Measurements from ENCODE around the gene NTSR1.

The NTSR1 gene

DNA sequence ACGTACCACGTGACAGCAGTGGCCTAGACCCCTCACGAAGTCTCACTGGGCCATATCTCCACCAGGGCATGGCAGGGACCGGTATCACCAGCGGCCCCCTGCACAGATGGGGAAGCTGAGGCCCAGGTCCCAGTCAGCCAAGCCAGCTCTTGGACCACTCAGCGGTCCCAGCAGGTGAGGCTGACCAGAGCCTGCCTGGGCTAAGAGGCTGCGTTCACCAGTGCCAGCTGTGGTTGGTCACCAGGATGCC is 85.0 kb downstream of the NTSR1 start:
- DNase-seq: no peak

DNA sequence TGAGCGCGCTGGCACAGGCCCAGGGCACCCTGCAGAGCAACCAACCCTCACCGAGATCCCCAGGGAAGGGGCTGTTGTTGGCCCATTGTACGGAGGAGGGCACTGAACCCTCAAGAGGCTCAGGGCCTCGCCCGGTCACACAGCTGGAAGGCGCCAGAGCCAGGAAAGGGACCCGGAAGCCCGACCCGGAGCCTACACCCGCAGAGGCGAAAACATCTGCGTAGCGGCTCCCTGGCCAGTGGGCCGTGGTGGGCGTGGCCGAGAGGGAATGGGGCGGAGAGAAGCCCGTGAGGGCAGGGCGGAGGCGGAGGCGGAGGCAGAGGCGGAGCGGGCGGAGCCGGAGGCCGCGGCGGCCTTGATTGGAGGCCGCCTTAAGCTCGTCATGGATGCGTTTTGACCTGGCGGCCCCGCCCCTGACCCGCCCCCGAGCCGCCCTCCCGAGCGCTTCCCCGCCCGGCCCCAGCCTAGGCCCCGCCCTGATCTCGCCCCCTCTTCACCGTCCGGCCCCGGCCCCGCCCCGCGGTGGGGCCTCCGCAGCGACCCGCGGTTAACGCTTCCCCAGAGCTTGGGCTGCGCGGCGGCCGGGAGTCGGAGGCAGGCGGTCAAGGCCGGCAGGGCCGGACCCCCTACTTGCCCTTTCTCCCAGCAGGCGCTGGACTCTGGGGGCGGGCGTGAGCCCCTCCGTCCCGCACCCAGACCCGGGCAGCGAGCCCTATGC is 85.5 kb downstream of the NTSR1 start:
- peak; percentile 98 for DNase-seq

DNA sequence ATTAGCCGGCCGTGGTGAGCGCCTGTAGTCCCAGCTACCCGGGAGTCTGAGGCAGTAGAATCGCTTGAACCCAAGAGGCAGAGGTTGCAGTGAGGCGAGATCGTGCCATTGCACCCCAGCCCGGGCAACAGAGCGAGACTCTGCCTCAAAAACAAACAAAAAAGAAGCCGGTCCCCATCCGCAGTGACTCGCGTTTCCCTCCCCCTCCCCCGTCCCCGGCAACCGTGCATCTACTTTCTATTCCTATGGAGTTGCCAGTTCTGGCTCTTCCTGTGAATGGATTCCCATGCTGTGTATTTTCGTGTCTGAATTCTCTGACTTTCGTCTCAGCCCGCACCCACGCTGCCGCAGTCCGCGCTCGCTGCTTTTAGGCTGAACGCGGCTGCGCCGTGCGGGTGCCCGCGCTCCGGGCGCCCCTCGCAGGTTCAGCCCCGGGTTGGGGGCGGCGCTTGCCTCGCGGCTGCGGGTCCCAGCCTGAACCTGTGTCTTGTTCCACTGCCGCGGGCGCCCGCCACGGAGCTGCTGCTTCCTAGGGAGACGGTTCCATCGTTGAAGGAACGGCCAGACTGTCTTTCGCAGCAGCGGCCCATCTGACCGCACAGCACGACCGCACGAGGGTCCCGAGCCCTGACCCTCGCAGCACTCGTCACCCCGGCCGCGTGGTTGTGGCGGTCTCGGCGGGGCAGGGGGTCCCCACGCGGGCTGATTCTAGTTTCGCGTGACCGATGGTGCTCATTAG is 86.6 kb downstream of the NTSR1 start:
- peak; percentile 80 for DNase-seq

DNA sequence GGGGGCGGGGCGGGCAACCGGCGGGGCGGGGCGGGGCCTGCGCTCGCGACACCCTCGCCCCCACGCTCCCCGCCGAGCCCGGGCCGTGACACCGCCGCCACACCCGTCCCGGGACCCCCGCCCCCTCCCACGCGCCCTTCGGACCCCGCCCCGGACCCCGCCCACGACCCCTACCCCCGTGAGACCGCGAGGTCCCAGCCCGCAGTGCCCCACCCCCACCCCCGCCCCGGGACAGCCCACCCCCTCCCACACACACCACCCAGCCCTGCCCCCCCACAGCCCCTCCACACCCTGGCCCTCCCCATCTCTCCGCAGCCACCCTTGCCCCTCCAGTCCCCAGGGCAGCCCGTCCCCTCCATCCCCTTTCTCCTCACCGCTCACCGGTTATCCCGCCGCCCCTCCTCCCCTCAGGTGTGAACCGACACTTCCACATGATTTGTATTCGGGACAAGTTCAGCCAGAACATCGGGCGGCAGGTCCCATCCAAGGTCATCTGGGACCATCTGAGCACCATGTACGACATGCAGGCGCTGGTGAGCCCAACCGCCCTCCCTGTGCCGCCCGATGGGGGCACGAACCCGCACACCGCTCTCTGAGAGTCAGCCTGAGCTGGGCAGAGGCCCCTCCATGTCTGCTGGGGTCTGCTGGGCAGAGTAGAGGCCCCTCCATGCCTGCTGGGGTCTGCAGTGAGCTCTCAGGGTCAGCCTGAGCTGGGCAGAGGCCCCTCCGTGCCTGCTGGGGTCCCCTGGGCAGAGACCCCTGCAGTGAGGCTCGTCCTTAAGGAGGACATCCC is 88.3 kb downstream of the NTSR1 start:
- DNase-seq: no peak

DNA sequence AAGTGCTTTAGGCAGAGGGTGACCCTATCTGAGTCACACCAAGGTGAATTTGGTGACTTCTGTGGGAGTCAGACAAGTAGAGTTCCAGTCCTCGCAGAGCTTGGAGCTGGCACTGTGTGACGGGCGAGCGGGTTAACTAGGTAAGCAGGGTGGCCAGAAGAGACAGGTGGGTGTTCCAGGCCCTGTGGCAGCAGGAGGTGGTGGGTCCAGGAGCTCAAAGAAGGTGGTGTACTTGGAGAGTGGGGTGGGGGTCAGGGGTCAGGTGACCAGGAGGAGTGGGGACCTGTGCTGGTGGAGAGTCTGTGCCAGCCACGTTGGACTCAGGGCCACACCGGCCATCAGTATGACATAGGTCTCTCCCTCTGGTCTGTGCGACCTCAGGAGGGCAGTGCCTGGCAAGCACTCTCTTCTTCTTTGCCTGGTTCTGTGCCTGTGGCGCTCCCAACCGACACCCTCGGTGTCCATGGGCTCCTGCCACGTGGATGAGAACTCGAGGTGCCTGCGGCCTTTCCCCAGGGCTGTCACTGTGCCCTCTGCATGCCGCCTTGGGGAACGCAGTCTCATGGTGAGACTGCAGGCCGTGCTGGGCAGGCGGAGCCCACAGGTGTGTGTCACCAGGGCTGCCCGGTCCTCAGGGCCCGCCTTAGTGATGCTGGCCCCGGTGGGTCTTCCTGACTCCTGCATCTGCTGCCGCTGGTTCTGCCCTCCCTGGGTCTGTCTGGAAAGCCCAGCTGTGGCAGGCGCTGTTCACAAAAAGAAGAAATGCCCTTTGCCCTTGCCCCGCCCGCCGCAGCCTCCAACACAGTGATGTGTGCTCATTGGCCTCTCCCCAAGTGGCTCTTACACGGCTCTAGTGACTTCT is 89.3 kb downstream of the NTSR1 start:
- no peak for DNase-seq

DNA sequence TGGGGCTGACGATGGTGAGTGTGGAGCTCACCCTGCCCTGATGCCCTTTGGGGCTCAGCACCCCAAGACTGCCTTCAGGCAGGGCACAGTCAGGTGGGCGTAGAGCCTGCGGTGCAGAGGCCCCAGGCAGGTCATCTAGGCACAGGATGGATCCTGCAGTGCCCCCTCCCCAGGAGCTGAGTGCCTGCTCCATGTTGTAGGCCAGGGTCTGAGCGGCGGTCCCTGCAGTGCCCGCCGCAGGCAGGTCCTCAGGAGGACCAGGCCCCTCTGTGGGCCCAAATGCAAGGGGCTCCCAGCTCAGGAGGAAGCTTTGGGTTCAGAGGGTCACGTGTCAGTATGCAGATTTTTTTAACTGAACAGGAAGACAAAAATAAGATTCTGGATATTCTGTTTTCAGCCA is 90.4 kb downstream of the NTSR1 start:
- no peak for DNase-seq

DNA sequence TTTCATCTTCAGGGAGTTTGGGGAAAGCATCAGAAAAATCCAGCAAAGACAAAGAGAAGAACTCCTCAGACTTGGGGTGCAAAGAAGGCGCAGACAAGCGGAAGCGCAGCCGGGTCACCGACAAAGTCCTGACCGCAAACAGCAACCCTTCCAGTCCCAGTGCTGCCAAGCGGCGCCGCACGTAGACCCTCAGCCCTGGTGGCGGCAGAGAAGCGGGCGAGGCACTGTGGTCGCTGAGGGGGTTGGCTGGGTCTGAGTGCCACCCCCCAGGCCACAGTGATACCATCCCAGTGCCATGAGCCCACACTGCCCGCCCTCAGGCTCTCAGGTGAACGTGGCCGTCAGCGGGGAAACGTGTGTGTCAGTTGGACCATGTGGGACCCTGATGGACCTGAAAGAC is 90.8 kb downstream of the NTSR1 start:
- DNase-seq: no peak

DNA sequence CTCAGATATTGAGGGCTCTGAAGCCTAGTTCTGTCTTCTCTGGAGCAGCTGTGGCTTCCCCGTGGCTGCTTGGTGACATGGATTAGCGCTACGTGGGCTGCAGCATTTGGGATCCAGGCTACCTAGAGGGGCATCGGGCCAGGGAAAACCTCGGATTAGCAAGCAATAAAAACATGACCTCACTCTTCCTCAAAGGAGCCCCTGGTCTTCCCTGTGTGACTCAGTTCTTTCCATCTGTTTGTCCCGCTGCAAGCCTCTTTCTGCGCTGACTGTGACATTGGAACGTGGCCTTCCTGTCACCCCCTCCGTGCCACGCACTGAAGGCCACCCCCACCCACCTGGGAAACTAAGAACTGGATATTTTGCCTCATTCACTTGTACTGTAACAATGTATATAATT is 91.2 kb downstream of the NTSR1 start:
- DNase-seq: no peak

DNA sequence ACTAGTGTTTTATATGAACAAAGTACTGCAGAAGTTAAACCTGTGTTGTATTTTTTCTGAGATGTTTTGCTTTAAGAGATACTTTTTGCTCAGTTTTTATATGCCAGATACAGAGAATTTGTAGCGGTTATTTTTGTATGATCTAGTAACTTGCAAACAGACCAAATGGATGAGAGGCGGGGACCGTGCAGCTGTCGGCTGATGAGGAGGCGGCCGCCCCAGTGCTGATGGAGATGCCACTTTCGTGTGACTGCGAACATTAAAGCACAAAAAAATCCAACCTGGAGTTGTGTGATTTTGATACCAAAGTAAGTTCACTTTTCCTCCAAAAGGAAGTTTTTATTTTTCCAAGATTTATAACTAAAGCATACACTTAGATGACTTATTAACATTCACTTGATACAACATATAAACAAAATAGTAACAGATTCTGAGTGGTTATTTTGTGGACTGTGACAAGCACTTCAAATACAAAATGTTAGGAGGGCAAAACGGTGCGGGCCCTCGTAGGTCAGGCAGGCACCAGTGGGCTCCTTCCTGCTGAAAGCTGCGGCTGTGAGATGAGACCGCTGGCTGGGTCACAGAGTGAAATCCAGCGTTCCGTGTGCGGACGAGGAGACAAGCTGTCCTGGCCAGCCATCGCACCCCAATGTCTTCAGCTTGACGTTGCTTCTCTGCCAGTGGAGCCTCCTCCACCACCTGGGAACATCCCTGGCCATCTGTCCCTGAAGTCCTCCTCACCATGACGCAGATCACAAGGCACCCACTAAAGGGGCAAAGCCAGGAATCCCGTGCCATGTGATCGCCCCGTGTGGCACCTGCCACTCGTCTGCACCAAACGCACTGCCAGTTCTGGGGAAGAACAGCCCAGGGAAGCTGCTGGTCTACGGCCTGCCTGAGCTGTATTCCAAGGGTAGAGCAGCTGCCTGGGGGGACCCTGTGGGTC is 92.0 kb downstream of the NTSR1 start:
- no peak for DNase-seq

DNA sequence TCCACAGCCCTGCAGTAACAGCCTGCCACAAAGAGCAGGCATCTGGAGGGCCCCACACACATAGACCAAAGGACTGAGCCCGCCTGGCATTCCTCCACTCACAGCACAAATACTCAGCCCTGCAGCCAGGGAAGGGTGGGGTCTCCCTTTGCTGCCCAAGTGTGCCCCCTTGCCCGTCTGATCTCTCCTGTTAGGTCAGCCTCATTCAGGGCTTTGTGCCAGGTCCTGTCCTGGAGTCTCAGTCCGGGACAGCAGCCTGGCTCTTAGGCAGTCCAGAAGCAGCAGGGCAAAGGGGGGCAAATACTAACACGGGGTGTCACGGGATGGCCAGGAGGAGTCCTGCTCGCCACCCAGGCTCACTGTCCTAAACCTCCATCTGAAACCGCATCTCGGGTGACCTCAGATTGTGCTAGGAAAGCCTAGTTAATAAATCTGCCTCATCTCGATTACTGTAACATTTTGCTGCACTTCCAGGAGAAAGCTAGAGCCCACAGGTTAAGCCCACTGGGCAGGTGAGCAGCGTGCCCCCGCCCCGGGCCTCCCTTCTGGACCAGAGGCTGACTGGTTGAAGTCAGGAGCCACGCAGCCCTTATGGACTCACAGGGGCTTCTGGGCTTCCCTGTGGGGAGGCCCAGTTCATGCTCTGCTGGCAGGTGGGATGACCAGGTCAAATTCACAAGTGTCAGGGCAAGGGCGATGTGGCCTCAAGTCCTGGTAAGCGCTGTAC is 92.8 kb downstream of the NTSR1 start:
- no peak for DNase-seq

DNA sequence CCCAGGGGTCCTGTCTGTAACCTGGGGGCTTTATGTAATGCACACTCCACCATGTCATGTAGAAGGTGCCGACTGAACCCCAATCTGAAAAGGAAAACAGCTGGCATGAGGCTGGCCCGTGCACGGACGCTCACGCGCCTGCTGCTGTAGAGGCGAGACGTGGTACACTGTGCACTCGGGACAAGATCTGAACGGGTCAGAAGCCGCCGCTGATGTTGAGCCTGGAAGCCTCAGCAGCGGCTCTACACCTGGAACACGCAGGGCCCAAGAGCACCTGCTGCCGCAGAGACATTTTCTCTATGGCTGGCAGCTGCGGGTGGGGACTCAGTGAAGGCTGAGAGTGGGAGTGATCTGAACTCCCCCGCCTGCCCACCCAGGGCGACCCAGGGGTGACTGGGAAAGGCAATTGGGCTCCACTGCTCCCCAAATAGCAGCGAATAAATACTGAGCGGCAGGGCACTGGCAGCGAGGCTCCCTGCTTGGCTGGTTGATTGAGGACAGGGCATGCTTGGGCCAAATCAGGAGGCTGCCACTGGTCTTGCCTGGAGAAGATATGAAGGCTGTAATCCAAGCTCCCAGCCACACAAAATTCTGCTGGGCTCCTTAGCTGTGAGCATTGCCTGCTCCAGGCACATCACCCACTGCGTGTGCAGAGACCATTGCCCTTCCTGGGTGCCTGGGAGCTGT is 93.5 kb downstream of the NTSR1 start:
- no peak for DNase-seq

DNA sequence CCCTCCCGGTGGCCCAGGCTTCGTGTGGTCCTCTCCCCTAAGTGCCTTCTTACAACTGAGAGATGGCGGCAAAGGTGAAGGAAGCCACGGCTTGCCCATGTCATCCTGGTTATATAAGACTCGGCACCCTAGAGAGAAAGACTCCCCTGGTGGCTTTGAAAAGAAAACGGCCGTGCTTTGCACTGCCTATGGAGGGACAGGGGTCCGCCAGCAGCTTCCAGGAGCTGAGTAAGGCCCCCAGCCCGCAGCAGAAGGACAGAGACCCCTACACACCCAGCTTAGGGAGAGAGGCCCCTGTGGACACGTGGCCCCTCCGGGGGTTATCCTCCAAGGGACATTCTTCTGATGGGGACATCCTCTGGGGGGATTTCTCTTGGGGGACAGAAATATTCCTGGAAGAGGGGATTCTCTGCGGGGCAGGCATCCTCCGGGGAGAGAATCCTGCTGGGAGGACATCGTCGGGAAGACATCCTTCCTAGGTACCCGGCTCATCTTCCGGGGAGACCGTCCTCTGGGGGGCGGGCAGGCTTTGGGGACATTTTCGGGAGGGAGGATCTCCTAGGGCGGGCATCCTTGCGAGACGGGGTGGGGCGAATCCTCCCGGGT is 95.5 kb downstream of the NTSR1 start:
- peak; percentile 28 for DNase-seq

DNA sequence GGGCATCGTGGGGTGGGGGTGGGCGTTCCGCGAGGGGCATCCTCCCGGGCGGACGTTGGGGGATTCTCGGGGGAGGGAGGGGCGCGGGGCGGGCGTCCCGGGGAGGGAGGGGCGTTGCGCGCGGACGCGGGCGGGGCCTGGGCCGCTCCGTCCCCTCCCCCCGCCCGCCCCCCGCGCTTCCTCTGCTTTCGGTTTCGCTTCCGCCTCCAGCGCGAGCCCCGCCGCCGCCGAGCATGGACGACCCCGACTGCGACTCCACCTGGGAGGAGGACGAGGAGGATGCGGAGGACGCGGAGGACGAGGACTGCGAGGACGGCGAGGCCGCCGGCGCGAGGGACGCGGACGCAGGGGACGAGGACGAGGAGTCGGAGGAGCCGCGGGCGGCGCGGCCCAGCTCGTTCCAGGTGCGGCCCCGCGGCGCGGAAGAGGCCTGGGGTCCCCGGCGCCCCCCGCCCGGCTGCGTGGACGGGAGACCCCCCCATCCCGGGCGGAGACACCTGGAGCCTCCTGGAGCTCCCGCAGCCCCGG is 96.1 kb downstream of the NTSR1 start, which contains the start of gene OGFR:
Gene OGFR (plus strand): TSS at position 209 of the 528 bp plus-strand sequence. CDS start 25 bp downstream, at position 234.
- DNase-seq: peak; percentile 82

DNA sequence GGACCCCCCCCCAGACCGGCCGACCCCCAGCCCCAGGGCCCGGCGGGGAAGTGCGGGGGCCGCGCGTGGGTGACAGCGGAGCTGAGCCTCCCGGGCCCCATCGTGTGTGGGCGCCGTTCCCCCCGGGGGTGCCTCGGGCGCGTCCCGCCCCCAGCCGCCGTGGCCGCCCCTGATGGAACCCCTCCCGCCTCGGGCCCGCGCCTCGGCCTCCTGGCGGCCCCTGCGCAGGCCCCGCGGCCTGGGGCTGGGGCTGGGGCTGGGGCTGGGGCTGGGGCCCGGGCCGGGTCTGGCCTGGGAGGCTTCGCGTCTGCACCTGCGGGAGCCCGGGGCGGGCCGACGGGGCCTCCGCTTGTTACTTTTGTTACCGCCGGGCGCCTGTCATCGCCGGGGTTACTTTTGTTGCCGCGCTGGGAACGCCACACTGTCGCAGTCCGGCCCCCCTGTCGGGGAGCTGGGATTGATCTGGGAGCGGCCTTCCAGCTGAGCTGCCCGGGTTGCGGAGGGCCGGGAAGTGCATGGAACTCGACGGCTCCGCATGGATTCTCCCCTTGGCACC is 96.6 kb downstream of the NTSR1 start:
- peak; percentile 39 for DNase-seq

DNA sequence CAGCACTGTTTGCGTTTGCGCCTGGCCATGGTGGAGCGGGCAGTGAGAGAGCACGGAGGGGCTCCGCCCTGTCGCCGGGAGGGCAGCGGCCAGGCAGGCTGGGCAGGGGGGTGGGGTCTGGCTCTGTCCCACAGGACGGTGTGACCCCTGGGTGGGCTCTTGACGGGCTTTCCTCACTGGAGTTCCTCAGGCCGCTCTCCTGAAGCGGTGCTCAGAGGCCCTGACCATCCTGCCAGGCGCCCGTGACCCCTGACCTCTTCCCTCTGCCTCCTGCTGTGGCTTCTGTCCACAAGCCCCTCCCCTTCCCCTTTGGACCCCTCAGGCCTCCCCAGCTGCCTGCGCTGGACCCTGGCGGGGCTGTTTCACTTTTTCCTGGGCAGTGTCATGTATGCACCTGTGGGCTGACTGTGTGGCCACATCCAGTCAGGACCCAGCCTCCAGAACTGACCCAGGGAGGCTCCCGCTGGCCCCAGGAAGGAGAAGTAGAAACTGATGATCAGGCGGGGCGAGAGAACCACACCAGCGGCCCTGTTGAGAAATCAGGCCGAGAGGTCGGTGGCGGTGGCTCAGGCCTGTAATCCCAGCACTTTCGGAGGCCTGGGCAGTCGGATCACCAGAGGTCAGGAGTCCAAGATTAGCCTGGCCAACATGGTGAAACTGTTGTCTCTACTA is 97.2 kb downstream of the NTSR1 start:
- DNase-seq: no peak

DNA sequence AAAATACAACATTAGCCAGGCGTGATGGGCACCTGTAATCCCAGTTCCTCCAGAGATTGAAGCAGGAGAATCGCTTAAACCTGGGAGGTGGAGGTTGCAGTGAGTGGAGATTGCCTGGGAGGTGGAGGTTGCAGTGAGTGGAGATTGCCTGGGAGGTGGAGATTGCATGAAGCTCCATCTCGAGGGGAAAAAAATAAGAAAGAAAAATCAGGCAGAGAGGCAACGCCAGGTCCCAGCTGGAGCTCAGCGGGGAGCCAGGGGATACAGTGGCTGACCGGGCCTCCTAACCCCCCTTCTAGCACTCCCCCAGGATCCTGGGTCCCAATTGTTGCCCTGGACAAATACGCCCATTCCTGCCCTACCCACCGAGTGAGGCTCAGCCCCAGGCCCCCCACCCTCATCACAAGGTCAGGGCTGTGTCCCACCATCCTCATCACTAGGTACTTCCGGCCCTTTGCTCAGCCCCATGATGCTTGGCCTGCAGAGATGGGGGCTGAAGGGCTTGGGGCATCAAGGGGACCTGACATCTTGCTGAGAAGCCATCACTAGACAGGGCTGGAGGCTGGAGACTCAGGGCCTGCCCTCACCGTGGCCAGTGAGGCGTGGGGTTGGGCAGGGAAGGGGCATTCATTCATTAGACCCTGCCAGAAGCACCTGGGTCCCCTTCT is 97.9 kb downstream of the NTSR1 start:
- no peak for DNase-seq

DNA sequence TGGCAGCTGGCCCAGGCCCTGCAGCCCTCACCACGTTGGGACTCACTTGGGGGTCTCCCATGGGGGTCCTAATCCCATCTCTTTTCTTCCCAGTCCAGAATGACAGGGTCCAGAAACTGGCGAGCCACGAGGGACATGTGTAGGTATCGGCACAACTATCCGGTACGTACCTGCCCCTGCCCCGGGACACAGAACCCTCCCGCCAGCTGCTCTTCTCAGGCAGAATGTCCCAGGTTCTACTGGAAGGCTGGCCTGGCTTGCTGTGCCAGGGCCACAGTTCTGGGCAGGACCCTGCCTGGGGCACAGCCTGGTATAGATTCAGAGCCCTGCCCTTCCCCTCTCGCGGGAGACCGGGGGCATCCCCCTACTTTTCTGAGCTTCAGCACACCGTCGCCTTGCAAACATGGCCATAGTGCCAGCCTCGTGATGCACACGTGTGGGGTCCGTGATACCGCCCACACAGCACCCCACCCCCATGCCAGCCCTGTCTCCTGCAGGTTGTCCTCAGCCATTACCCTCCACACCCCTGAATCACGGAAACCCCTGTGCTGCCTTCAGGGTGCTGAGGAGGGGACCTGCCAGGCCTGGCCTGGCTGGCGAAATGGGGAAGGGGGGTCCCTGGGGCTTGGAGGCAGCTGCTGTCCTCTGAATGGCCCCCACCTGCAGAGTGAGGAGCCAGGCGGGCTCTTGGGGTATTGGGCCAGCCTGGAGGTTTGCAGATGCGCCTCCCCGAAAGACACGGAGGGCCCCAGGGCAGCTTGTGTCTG is 99.0 kb downstream of the NTSR1 start:
- DNase-seq: no peak
